ENCODE measurements around the gene GALC.

GALC gene

DNA sequence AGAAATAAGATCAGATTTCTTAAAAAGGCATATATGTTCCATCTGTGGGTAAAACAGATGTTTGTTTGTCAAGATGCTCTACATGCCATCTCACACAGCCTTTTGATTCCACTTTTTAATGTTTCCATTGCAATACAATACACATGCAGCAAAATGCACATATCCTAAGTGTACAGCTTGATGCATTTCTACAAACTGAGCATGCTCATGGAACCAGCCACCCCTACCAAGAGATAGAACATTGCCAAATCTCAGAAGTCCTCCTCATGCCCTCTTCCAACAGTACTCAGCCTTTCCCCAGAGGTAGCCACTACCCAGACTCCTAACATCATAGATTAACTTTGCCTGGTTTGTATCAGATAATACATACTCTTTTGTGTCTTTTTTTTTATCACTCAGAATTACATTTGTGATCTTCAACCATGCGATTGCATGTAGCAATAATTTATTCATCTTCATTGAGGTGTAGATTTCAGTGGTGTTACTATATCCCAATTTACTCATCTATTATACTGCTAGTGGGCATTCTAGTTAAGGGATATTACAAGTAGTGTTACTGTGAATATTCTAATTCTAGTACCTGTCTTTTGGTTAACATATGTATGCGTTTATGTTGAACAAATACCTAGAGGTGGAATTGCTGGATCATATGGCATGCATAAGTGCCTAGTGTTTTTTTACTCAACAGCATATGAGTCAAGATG lies 15.2 kb upstream of the GALC start:
- FAIRE-seq (peak; percentile 36), DNase-seq (ENCODE audit: extremely low spot score, insufficient read length, low read depth) (no peak)

DNA sequence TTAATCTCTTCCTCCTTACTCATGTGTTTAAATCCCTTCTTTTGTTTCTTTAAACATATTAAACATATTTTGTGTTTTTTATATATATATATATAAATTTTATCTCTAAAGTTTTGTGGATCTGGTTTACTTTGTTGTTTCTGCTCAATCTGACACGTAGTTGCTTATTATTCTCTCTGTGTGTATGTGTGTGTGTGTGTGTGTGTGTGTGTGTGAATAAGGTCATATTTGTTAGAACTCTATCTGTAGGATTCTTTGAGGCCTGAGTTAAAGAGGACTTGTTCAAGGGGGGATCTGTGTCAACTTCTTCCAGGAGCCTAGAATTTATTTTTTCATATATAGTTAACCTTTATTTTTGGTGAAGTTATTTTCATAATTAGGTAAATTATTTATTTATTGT lies 14.6 kb upstream of the GALC start:
- FAIRE-seq (no peak), DNase-seq (ENCODE audit: extremely low spot score, insufficient read length, low read depth) (no peak)

DNA sequence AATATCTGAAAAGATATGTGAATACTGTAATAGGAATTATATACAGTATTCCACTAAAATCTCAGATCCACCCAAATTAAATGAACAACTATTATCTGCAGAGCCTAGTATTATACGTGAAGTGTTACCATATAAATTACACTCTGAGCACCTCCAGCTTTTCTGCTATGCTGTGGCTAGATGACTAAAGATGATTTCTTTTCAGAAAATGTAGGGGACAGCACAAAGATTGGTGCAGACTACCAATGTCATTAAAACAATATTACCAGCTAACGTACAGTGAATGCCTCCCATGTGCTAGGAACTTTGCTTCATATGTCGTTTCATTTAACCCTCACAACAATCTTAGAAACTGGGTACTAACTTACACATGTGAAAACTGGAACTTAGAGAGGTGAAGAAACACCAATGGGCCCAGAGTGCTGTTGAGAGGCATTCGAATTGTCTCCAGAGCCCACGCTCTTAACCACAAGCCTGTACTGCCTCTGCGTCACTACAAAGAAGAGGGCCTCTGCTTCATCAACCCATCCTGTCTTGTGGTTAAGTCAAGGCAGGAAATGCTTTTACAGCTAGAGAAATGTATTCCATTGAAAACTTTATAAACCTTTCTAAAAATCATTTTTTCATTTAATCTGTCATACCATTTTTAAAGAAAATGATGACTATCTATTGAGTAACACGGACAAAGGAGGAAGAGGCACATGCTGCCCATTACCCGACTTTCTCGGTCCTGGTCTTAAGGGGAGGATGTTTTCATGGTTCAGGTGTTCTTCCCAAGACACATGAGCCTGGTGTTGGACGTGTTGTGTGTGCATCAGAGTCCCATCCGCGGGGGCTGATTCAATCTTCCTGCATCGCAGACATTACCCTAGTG lies 13.2 kb upstream of the GALC start:
- DNase-seq (ENCODE audit: extremely low spot score, insufficient read length, low read depth) (peak; percentile 20), FAIRE-seq (peak; percentile 97)

DNA sequence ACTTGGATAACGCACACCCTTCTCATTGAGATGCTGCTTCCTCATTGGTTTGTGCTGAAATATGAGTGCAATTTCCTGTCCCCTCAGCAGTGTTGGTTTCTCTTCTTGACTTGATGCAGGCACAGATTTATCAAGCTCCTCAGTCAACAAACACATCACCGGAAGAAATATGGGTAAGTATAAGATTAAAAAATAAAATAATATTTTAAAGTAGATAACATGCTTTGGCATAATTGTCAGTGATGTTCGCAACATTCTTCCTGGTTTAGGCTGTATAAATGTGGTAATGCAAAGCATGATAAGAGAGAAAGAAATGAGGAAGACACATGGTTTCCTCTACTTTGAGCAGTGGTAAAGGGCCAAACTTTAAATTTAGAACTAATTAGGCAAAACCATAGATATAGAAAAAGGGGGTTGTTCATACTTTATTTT lies 12.1 kb upstream of the GALC start, which contains the start of gene GPR65:
GPR65 (plus strand) TSS at position 86 of the 432 bp plus-strand sequence. CDS start 5,713 bp downstream, outside the sequence.
- FAIRE-seq = peak; percentile 90

DNA sequence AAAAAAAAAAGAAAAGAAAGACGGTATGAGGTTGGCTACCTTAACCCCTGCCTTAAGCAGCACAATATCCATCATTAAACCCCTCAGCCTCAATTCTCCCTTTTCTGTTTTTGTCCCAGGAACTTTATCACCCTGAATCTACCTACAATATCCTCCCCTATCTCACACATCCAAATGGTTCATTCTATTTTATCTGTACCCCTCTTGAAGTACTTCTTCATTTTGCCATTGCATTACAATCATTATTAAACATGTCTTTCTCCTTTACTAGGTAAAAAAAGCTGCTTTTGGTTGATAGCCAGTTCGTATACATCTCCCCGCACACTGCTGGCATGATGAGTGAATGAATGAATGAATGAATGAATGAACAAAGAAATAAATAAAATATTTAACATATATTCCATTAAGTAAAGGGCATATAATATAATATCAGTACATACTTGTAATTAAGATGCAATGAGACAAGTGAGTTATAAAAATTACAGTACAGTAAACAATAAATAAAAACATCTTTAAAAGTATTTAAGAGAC lies 11.6 kb upstream of the GALC start:
- FAIRE-seq = peak; percentile 12
- no peak for DNase-seq (ENCODE audit: extremely low spot score, insufficient read length, low read depth)

More for the DNA sequence above, 12.1 kb upstream of the GALC start, which contains the start of gene GPR65:
- DNase-seq (ENCODE audit: extremely low spot score, insufficient read length, low read depth) = no peak

DNA sequence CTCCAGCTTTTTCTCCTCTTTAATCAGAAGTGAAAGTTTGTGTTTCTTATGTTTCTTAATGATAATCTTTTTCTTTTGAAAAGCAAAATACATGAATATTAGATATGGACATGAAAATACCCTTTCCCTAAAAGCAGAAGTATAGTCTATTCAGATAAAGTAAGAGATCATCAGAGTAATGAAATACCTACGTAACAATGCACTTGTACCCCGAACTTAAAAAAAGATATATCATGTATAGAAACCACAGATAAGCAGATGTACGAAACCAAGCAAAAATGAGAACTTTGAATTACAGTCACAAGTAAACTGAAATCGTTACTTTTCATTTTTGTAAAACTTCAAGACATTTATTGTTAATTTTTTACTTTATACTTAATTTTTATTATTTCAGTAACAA lies 10.4 kb upstream of the GALC start:
- FAIRE-seq (peak; percentile 5), DNase-seq (ENCODE audit: extremely low spot score, insufficient read length, low read depth) (no peak)

DNA sequence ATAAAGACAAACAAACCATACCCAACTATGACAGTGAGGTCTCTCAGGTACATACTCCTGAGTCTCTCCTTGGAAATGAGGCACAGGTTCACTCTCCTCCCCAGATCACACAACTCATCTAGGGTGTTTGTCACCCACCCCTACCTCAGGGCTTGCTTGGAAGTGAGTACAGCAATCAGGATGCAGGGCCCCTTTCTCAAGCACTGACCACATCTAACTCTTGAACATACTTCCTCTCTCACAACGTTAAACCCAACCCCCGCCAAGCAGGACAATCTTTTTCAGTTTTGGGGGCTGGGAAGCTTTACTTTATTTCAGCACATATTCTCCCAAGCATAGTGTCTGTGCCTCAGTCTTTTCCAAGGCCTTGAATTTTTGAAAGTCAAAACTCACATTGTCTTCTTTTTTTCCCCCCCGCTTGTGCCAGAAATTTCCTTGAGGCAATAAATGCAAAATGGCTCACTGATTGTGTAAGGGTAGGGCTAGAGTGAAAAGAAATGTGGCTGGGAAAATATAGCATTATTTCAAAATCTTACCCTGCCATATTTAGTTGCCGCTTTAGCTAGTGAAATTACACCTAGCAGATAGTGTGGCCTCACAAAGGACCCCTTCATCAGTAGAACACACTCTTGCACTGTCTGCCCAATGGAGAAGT lies 9.6 kb upstream of the GALC start:
- DNase-seq (ENCODE audit: extremely low spot score, insufficient read length, low read depth) (no peak), FAIRE-seq (peak; percentile 70)

DNA sequence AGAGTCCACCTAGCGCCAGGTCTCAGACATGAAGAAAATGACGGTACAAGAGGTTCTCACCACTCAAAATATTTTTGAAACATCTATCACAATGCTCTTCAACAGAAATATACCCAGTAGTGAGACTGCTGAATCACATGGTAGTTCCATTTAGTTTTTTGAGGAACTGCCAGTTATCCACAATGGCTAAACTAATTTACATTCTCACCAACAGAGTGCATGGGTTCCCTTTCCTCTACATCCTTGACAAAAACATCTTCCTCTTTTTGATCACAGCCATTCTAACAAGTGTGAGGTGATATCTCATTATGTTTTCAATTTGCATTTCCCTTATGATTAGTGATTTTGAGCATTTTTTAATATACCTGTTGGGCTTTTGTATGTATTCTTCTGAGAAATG lies 6.3 kb upstream of the GALC start:
- peak; percentile 24 for FAIRE-seq
- no peak for DNase-seq (ENCODE audit: extremely low spot score, insufficient read length, low read depth)

DNA sequence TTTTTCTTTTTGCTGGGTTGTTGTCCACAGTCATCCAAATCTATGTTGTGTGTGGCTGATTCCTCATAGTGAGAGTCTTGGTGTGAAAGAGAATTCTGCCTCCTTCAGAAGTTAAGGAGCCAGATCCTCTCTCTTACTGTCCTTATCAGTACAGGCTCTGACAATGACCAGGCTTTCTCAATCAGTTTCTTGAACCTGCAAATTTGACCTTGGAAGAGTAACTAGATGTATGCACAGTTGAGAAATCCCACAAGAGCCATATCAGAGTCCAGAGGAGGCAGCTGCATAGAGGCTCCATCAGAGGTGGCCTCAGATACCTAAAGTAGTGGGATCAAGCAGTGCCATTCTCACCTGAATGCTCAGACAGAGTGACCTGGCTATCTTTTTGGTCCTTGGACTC lies 5.5 kb upstream of the GALC start:
- DNase-seq (ENCODE audit: extremely low spot score, insufficient read length, low read depth) (no peak), FAIRE-seq (no peak)

DNA sequence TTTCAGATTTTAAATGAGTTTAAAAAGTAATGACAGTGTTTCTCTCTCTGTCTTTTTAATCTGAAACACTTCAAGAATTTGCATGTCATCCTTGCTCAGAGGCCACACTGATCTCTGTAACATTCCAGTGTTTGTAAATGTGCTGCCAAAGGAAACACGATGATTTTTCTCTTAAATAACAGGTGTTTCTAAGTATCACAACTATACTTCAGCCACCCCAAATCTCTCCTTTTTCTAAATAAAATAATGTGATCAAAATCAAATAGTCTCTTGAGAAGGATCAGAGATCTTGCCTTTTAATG lies 3.3 kb upstream of the GALC start:
- no peak for DNase-seq (ENCODE audit: extremely low spot score, insufficient read length, low read depth)
- FAIRE-seq = no peak

DNA sequence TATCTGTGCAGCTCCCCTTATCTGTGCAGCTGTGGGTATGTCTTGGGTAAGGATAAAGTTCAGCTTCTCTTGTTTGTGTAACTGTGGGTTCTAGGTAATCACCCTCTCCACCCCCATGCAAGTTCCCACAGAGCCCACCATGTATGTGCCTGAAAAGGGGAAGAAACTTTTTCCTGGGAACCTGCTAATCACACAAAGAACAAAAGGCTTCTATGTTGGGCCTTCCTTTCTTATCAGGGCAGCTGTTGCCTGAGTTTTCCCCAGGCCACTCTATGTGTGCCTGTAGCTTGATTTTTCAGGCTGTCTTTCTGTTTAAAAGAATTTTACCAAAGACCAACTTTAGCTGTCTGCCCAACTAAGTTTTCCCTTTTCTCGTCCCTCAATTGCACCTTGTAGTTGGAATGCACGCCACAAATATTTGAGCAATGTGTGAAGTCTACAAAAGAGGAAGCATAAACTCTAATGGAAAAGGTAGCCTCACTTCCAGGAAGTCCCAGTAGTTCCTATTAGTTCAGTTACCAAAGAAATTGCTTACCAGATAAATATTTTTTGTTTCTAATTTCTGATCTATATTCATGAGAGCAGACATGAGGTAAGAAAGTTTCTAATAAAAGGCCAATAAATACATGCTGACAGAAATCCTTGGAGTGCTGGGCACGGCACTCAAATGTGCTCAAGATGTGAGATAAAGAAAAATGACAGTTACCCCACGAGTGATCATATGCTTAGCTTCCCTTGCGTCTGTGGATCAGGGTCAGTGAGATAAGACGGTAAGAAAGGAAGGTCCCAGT lies 2.7 kb upstream of the GALC start:
- FAIRE-seq (no peak), DNase-seq (ENCODE audit: extremely low spot score, insufficient read length, low read depth) (no peak)

DNA sequence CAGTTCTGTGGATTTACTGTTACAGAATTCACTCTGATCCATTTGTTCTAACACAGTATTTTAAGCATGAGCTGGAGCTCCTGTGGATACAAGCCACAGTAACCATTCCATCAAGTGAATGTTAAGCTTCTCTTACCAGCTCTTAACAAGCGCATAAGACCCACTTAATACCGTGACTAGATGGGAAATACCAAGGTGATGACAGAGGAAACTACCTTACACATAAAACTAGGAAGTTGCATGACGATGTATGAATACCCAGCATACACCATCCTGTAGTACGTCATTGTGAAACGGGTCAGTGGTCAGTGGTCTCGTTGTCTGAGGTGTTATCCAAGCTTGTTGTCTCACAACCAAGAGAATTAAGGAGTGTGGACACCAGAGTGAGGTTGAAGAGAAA lies 2.0 kb upstream of the GALC start:
- DNase-seq (ENCODE audit: extremely low spot score, insufficient read length, low read depth) (no peak), FAIRE-seq (peak; percentile 84)

DNA sequence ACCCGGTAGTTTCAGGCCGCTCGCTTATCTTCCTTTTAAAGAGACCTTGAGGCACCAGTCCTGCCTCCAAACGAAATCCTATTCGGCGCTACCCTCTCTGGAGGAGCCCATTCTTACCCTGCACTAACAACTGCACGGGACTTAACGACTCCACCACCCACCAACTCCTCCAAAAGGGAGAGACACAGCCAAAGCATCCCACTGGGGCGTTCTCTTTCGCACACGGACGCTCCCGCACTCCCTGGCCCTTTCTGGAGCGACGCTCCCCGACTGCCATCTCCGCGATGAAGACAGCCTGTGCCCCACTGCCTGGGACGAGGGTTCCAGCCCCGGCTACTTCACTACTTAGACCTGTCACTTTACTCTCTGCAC lies 650 bp downstream of the GALC start:
- FAIRE-seq (peak; percentile 61), DNase-seq (ENCODE audit: extremely low spot score, insufficient read length, low read depth) (no peak)

DNA sequence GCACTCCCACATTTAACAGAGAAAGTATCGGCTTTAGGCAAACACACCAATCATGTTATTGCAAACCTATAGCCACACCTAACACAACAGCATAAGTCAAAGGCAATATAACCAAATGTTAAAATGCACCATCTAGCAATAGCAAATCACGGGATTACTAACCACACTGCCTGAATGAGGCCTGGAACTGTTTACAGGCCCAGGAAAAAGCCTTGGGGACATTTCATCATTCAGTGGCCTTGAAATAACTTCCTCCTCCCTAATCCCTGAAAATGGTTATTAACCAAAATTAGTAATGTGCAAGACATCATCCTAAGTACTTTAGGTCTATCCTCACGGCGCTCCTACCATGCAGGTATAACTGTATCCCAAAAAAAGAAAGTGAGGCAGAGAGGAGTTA lies 2.3 kb downstream of the GALC start:
- FAIRE-seq (no peak), DNase-seq (ENCODE audit: extremely low spot score, insufficient read length, low read depth) (no peak)

DNA sequence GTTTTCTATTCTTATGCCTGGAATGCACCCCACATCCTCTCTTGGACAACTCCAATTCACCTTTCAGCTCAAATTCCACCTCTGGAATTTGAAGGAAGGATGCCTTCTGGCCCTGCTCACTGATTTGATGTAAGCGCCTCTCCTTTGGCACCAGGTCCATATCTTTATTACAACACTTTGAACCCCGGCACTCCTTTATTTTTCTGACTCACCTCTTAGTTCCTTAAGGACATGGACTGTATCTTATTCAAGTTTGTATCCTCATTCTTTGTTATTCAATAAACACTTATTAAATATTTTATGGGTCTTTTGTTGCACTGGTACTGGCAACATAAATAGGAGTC lies 3.1 kb downstream of the GALC start:
- FAIRE-seq = no peak

DNA sequence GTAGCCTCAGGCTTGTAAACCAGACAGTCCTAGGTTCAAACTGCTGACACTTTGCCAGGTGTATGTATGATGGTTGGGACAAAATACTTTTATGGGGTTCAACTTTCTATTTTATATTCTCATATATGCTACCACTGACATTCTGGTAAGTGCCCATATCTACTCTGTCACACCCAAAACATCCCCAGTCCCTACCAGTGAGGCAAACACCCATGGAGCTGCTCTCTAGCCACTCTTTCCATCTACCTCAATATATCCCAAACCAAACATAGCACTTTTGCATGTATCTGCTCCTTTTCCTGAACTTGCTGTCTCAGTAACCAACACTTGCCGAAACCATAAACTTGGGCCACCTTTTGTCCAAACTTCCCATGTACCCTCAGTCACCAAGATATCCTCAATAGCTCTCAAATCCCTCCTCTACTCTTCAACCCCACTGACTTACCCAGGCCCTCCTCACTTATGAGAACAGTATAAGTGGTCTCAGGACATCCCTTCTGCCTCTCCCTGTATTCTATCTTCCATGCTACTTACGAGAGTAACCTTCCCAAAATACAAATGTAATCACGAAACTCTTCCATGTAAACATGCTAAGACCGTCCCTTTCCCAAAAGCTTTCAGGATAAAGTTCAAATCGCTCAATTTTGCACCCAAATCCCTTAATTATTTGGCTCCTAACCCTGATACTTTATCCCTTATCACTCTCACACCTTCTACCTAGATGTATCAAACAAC lies 3.6 kb downstream of the GALC start:
- DNase-seq (ENCODE audit: extremely low spot score, insufficient read length, low read depth) (no peak), FAIRE-seq (no peak)

More for the DNA sequence above, 3.1 kb downstream of the GALC start:
- no peak for DNase-seq (ENCODE audit: extremely low spot score, insufficient read length, low read depth)

DNA sequence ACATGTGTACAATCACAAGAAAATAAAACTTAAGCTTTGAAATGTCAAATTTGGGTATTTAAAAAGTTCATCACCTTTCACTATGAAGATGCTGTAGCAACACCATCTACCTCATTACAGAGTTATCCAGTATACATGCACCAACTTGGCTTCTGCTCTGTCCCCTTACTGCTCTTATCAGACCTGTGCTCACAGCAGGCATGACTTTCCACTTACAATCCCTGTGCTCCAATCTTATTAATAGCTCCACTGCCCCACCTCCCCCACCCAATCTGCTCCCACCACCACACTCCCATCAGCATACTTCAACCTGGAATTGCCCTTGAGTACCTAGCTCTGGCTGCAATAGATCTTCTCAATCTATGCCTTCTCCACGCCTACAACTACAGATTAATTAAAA lies 13.3 kb downstream of the GALC start:
- no peak for DNase-seq (ENCODE audit: extremely low spot score, insufficient read length, low read depth)
- no peak for FAIRE-seq

DNA sequence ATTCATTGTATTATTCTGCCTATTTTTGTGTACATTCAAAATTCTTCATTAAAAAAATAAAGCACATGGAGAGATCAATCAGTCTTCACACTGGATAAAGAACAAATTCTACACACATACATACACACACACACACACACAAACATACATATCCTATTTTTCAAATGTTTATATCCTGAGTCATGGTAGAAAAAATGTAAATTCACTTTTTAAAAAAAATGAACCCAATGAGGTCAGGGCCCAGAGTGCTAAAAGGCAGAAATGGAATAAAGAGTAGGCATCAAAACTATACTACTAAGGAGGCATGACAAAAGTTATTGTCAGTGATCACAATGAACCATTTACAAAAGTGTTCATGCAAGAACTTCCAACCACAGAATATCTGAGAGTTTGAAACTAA lies 17.3 kb downstream of the GALC start:
- FAIRE-seq = no peak

DNA sequence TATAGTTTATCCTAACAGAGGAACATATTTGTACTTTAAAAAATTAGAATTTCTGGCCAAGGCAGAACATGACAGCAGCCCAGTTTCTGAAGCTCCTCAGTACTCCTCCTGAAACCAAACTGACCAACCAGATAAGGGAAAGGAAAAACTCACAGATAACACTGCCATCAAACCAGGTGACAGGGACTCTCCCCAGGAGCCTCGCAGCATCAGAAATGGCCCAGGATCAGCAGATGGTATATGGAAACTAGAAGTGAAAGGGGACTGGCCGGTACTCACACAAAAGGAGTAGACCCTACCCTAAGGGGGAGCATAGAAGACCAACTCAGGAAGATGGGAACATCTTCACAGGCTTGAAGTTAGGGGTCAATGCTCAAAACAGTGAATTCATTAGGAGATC lies 22.0 kb downstream of the GALC start:
- FAIRE-seq (peak; percentile 73), DNase-seq (ENCODE audit: extremely low spot score, insufficient read length, low read depth) (no peak)

More for the DNA sequence above, 17.3 kb downstream of the GALC start:
- DNase-seq (ENCODE audit: extremely low spot score, insufficient read length, low read depth) = no peak

Measured in GM18507 (cell line).